BJ (cell line): ENCODE data around the gene SERPINB12. TPM values are rescaled to one million over a fixed set of nuclear protein-coding genes. Genes with fewer than 3 reads are reported as not detected.

Source experiments
- CTCF ChIA-PET: fragments of 350-600 bp; formaldehyde crosslinking; extraction: SDS; loops from one replicate; lab custom pipeline; 2021; ENCODE audit warnings: antibody characterized with exemption, inconsistent platforms; lab: Yijun Ruan, JAX
- POLR2A ChIA-PET: fragments of 300-600 bp; sonication (Branson Sonifier 250); formaldehyde crosslinking; extraction: SDS; loops from one replicate; lab custom pipeline; 2021; ENCODE audit warnings: antibody characterized with exemption; lab: Charles Lee
- DNase-seq: peaks from one replicate; pipeline ENCODE4 v3.0.0-alpha.2; 2011; ENCODE audit warnings: low read depth
- H3K27me3 ChIP-seq: 2 replicates; pipeline ENCODE4 v1.6.0; 2011; ENCODE audit warnings: low read length; ENCODE audit not compliant: control insufficient read depth, insufficient read depth
- H3K36me3 ChIP-seq: 2 replicates; pipeline ENCODE4 v1.5.1; 2011; ENCODE audit warnings: low read length; ENCODE audit not compliant: control insufficient read depth, insufficient read depth
- H3K4me3 ChIP-seq: 2 replicates; pipeline ENCODE4 v1.5.1; 2011; ENCODE audit warnings: low read depth, mild to moderate bottlenecking, control low read depth, low read length
- CTCF ChIP-seq: IDR thresholded peaks from 2 replicates; pipeline ENCODE4 v1.5.1; 2011; ENCODE audit warnings: low read depth, mild to moderate bottlenecking, control low read depth, inconsistent platforms, low read length, moderate library complexity; ENCODE audit not compliant: insufficient read depth
- polyA plus RNA-seq: library from polyadenylated mRNA; depleted of rRNA; stranded (reverse); fragments of >200 nt; gene quantifications from 2 replicates; pipeline ENCODE4 v1.2.3, GENCODE V29; 2011

The SERPINB12 gene
- polyA plus RNA-seq, 1 experiment, result not detected

DNA sequence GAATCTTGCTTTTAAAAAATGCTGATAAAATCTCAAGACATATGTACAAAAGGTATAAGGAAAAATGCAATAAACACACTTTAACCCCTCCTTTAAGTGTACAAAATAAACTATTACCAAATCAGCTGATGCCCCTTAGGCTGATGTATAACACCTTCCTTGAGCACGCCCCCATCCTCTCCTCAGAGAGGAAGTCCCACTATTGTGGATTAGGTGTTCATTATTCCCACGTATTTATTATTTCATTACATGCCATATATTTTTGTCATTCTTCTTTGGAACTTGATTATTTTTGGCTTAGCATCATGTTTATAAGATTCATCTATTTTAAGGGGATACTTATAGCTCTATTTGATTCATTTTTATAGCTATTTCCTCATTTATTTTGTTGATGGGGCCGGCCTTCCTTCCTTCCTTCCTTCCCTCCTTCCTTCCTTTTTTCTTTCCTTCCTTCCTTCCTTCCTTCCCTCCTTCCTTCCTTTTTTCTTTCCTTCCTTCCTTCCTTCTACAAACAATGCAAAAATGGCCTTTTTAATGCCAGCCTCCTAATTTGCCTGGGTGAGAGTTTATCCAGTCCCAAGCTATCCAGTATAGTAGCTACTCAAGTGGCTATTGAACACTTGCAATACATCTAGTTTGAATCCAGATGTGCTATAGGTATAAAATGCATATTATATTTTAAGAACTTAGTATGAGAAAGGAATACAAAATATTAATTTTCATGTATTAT lies 49.0 kb downstream of the SERPINB12 start:
- DNase-seq, result no peak
- Histone ChIP-seq H3K27me3 (no peaks in the 10 kb centered on the region), H3K36me3 (no peaks in the 10 kb centered on the region), H3K4me3 (no peak overlapping the region)
- CTCF ChIA-PET, result interaction anchor here (1.0 to 7.7 kb wide), 7 partner anchors 12 to 257 kb away, joined by 3 to 48 read pairs (median 5); no protein-coding TSS in a partner anchor
- POLR2A ChIA-PET, result interaction anchor here (0.5 kb wide), 1 partner anchor 12 kb away, joined by 3 read pairs; no protein-coding TSS in a partner anchor
- no peak for TF ChIP-seq CTCF

DNA sequence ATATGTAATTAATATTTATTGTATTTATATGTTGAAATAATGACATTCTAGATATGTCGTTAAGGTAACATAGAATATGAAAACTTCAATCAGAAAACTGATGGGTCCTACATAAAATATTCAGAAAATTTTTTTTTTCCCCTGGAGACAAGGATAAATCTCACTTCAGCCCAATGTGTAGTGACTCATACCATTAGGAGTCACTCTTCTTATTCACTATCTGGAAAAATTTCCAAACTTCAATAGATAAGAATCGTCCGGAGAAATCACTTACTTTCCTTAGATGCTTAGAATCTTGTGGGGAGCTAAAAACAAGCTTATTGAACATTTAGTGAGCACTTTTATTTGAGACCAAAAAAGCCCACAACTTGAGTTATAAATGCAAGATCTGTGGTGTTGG lies 49.6 kb downstream of the SERPINB12 start:
- ChIA-PET CTCF (interaction anchor here (1.0 to 7.7 kb wide), 4 partner anchors 13 to 150 kb away, joined by 4 to 48 read pairs (median 5); no protein-coding TSS in a partner anchor), POLR2A (no interaction called here)
- TF ChIP-seq CTCF, result no peak
- no peak overlapping the region for H3K4me3 ChIP-seq
- no peak for DNase-seq
- H3K27me3 ChIP-seq, result no peaks in the 10 kb centered on the region
- H3K36me3 ChIP-seq, result no peaks in the 10 kb centered on the region

DNA sequence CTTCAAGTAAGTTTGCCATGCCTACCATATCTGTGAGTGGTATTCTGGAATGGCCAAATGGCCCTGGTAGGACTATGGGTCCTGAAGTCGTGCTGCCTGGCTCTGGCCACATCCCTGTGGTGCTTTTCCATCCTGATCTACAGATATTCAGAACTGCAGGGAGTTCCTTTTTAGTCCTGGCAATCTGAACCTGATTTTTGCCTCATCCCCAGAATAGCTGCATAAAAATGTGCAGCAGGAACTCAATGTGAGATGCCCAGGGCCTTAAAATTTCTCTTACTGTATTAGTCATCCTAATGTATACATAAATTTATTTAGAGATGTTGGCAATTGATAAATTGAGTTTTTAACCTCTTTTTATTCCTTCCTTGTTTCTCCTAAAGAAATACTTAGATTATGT lies 50.3 kb downstream of the SERPINB12 start:
- H3K27me3 ChIP-seq, result no peaks in the 10 kb centered on the region
- no peak for DNase-seq
- no peak overlapping the region for H3K4me3 ChIP-seq
- TF ChIP-seq CTCF, result no peak
- ChIA-PET POLR2A (no interaction called here), CTCF (interaction anchor here (1.1 to 7.7 kb wide), 3 partner anchors 13 to 149 kb away, joined by 4 to 48 read pairs (median 5); no protein-coding TSS in a partner anchor)
- H3K36me3 ChIP-seq, result no peaks in the 10 kb centered on the region

DNA sequence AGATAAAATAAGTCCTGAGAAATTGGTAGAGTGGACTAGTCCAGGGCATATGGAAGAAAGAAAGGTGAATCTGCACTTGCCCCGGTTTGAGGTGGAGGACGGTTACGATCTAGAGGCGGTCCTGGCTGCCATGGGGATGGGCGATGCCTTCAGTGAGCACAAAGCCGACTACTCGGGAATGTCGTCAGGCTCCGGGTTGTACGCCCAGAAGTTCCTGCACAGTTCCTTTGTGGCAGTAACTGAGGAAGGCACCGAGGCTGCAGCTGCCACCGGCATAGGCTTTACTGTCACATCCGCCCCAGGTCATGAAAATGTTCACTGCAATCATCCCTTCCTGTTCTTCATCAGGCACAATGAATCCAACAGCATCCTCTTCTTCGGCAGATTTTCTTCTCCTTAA lies 54.8 kb downstream of the SERPINB12 start:
- POLR2A ChIA-PET, result no interaction called here
- CTCF ChIA-PET, result interaction anchor here (0.5 kb wide), 1 partner anchor 92 kb away, joined by 3 read pairs; no protein-coding TSS in a partner anchor

DNA sequence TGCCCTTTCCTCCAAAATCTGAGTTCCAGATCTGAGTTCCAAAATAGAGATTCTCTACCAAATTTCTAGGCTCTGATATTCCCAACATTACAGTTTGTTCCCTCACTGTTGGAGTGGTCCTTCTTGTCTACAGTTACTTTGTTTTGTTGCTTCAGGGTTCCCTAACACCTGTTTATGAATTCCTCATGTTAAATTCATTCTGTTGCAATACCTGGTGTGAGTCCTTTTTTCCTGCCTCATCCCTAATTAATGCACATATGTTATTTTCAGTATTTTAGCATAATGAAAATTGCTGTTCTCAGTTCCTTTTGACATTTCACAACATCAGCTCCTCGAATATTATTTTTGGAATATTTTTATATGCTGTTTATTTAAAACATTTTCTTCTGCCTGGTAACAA lies 61.2 kb downstream of the SERPINB12 start:
- CTCF ChIA-PET, result no interaction called here
- DNase-seq, result no peak
- no peaks in the 10 kb centered on the region for H3K27me3 ChIP-seq
- H3K36me3 ChIP-seq, result no peaks in the 10 kb centered on the region
- TF ChIP-seq CTCF, result no peak
- POLR2A ChIA-PET, result no interaction called here
- H3K4me3 ChIP-seq, result no peak overlapping the region

More for the DNA sequence above, 54.8 kb downstream of the SERPINB12 start:
- DNase-seq, result no peak
- Histone ChIP-seq H3K4me3 (no peak overlapping the region), H3K36me3 (no peaks in the 10 kb centered on the region), H3K27me3 (no peaks in the 10 kb centered on the region)
- TF ChIP-seq CTCF, result no peak
